HG03457 (cell line): ENCODE results near the gene MYBBP1A.

Source experiments
- ATAC-seq: cut with Tn5 transposase; IDR thresholded peaks from one replicate; pipeline ENCODE4 v1.9.1; 2021; ENCODE audit warnings: moderate number of reproducible peaks; ENCODE audit not compliant: unreplicated experiment

The MYBBP1A gene

DNA sequence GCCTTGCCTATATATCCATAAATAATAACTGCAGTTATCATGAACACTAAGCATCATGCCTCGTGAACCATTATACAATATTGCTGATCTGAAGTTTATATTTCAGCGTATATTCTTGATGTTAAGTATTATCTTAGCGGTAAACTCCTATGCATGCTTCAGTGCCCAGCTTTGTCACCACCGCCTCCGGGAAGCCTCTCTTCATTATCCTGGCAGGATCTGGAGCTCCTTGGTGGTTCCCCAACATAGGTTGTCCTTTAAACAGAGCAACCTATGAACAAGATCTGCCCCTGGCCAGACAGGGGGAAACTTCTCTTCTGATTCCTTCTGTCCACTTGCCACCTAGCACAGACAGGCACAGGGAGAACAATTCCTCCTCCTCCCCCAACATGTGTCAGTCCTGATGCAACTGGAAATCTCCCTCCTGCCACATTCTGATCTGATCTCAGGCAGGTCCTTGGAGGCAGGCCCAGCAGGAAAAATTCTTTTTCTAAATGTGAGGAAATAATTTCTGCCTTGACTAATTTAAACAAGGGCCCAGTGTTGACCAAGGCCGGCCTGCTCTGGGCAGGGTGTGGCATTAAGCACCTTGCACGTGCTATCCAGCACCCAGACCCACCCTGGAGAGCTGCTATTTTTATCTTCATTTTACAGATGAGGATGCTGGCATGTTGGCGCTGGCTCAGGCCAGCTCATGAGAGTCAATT is 34.1 kb downstream of the MYBBP1A start:
- ATAC-seq: no peak

GRCh38 chr17:4520060-4520893 is 34.9 kb downstream of the MYBBP1A start:
- ATAC-seq: no peak

GRCh38 chr17:4519361-4519788 is 35.8 kb downstream of the MYBBP1A start:
- no peak for ATAC-seq

DNA sequence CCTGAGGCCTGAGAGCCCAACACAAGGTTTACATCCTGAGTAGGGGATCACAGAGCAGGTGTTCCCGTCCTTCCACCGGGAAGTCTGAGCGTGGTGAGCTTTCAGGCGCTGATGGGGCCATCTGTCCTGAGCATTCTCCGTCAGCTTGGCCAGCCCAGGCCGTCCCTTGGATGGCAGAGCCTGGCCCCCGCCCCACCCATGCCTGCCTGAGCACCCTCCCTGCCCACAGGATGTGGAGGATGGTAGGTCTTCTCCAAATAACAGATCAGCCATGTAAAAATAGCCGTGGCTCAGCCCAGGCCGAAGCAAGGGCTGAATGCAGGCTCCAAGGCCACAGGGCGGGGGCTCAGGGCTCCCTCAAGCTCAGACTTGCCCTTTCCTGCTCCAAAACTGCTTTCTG is 36.3 kb downstream of the MYBBP1A start:
- no peak for ATAC-seq

DNA sequence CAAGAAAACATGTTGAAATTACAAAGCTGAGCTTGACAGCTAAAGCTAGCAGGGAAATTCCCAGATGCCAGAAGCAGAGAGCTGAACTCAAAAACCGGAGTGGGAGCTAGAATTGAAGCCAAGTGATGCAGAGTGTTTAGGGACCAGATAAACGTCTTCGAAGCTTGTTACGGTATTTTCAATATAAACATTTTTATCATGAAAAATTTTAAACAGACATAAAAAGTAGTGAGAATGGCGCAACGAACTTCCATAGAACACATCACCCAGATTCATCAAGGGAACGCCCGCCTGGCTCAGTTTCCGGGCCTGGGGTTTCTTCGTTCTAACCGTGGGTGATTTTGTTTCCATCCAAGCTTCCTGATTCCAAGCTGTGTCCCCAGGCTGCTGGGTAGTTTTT is 38.4 kb downstream of the MYBBP1A start:
- no peak for ATAC-seq

DNA sequence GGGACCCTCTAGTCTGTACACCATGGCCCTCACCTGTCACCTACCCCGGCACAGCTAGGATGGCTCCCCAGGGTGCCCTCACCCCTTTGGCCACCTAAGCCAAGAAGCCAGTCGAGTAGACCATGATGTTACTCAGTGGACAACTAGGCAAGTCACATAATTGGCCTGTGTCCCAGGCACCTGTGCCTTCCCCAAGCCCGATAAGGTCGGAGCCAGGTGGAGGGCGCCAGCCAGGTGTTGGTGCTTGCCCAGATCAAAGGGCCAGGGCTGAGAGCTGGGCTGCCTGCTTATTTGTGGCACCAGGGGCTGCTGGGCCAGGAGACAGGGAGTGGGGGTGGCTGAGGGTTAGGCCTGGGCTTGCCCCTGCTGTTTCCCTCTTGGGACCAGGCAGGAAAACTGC is 39.7 kb downstream of the MYBBP1A start:
- ATAC-seq: no peak

- ATAC-seq: no peak
Observed at GRCh38 chr17:4514779-4515178, 40.4 kb downstream of the MYBBP1A start.

GRCh38 chr17:4514206-4514605 is 41.0 kb downstream of the MYBBP1A start:
- no peak for ATAC-seq

DNA sequence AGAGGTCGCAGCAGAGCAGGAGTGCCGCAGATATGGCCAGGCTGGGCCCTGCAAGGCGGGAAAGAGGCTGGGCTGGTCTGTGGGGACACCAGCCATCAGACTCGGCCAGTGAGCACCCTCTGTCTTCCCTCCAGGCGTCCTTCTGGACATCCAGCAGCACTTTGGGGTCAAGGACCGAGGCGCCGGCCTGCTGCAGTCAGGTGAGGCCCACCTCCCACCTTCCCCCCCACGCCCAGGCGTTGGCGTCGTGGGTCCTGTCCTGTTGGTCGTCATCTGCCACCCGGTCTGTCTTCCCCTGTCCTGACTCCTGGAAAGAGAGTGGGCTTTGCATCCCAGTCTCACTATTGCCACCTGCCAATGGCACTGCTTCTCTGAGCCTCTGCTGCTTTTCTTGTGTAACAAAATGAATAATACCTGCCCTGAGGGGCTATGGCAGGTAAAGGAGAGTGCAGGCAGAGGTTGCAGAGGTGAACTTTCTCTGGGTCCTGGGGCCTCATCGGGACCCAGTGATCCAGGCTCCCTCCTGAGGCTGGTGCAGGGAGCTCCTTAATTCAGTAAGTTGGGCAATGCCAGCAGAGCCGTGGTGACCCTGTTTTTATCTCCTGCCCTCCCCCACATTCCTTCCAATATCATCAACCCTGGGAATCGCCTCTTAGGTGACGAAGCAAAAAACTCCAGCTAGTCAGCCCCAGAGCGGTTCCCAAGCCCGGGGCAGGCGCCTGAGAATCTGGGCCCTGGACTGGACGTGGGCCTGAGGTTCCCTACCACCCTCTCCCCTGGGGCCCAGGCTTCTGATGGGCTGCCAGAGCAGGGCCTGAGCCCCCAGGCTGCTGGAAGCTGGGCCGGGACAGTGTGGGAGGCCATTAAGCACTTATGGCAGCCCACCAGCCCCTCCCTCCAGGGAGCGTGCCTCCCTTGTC is 41.8 kb downstream of the MYBBP1A start:
- ATAC-seq: no peak

DNA sequence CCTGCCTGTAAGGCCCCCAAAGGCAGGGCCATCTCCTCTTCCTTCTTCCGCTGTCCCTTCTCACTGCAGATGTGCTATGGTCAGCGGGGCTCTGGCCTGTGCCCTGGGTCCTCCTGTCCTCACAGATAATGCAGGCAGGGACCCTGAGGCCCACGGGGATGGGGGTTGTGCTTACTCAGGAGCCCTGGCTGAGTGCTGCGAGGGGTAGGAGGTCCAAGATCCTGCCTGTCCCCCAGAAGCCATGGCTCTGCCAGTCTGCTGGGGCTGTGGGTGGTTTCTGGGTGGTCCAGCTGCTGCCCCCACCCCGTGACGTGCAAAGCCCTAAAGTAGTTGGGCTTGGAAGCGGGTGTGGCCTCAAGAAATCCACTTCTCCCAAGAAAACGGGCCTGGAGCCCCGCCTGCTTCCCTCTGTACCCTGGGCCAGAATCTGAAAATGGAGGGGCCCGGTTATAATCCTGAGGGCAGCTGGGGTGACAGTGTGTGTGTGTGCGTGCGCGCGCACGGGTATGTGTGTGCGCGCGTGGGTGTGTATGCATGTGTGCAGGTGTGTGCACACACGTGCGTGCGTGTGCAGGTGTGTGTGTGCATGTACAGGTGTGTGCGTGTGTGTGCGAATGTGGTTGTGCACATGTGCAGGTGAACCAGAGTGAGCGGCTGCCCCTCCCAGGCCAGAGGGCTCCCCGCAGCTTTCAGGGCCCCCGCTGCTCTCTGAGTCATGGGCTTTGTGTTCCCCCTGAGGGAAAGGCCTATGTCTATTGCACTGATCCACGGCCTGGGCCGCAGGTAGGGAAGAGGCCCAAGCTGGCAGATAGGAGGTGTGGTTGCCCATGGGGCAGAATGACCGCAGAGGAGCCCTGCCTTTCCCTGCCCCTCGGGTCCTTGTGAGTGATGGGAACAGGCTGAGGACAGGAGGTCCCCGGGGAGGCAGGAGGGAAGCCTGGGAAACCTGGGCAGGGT is 42.8 kb downstream of the MYBBP1A start:
- ATAC-seq: no peak

DNA sequence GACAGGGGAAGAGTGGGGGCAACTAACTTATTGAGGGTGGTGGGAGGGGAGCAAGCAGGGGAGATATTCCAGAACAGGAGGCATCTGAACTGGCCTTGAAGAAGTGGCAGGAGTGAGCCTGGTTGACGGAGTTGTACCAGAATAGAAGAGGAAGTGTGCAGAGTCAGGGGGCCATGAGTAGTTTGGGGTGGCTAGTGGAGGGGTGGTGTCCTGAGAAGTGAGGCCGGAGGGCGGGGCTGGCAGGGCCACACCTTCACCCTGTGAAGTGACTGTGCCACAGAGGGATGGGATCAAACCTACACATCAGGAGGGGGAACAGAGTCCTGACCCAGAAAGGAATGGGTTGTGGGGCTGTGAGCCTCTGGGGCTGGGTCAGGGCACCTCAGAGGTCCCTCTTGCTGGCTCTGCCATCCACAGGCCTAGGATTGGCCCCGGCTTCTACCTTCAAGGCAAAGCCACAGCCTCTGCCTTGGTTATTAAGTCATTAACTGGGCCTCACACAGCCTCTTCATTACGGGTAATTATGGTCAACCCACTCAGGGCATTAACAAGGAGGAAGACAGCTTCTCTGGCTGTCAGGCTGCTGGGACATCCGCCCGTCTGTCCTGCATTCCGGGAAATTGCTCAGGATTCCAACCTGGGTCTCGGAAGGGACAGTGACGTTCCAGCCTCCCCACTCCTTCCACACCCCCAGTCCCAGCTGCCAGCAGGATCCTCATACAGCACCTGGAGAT is 43.8 kb downstream of the MYBBP1A start:
- no peak for ATAC-seq

DNA sequence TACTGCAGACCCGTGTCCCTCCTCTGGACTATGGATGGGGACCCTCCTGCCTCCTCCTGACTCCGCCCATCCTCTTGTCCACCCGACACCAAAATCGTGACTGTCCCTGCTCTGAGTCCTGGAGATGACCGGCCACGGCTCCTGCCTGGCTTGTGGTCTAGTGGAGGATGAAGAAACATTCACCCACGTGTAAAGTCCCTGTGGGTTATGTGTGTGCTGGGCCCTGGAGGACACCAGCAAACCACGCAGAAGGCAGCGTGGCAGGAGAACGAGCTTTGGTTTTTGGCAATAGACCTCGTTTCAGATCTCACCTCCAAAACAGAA is 44.6 kb downstream of the MYBBP1A start:
- no peak for ATAC-seq

GRCh38 chr17:4509923-4510617 is 45.1 kb downstream of the MYBBP1A start:
- no peak for ATAC-seq

GRCh38 chr17:4509401-4509800 is 45.8 kb downstream of the MYBBP1A start:
- ATAC-seq: no peak

DNA sequence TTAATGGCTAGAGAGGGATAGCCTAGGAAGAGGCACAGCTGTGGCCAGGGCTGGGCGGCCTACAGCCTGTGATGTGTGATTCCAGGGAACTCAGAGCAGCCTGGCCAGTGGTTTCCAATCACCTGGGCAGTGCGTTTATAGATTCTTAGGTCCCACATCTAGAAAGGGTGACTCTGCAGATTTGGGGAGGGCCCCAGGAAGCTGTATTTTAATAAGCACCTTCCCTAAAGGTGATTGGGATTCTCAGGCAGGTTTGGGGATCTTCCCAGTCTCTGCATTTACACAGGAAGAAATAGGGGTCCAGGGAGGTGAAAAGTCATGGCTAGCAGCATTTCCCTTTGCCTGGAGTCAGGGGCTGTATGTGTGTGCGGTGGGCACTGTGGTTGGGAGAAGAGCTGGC is 47.0 kb downstream of the MYBBP1A start:
- no peak for ATAC-seq

DNA sequence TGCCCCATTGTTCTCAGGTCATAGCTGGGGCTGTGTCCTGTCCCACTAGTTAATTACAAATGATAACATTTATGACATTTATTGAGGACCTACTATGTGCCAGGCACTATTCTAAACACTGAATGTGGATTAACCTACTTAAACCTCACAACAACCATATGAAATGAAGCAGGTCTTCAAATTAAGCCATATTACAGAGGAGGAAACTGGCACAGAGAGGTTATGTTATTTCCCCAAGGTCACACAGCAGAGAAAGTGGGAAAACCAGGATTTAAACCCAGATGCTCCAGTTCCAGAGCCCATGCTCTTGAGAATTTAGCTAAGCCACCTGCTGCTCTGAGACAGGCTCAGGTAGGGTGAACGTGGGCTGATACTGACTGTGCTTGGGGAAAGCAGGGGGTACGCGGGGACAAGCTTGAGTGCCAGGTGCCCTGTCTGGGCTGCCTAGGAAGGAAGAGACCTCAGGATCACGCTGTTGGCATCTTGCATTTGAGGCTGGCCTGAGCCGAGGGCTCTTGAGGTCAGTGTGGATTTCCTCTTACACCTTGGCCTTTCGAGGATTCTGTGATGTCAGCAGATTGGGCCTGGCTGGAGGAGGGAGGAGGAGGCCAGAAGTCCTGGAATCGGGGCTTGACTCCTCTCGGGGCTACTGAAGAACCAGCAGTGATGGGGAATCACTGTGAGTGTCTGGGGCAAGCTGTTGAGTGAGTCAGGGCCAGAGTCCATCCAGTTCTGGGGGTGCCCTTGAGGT is 47.6 kb downstream of the MYBBP1A start:
- ATAC-seq: no peak

GRCh38 chr17:4506892-4507291 is 48.3 kb downstream of the MYBBP1A start:
- no peak for ATAC-seq

DNA sequence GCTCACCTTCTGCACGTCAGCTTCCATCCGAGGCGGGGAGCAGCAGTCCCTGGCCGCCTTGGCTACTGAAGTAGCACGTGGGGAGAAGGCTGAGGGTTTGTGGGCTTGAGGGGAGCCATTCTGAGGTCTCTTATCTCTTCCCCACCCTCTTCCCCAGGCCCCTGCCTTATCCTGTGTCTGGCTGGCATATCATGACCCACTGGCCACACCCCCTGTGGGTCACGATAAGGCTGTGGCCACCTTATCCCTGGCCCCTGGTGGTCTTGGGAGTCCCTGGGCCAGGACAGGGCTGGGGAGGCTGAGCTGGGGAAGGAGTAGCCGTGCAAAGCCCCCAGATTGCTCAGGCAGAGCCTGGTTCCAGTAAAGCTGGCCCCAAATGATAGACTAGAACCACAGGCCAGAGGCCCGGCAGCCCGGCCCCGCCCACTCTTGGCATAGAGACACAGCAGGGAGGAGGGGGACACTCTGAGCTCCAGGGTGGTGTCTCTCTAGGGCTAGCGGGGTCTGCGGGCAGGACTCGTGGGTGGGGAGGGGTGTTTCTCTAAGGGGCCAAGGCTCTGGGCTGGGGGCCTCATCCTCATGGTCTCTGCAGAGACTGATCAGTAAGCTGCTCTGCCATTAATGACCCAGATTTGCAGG is 48.9 kb downstream of the MYBBP1A start:
- no peak for ATAC-seq
